OCI-LY3 (cell line): ENCODE data around the gene KCNK5.

Source experiments
- H2AFZ ChIP-seq: fragments of 200-600, 300-600 bp; shearing (Covaris generic); 2 replicates; pipeline ENCODE4 v1.6.0; 2014; ENCODE audit warnings: antibody characterized with exemption, low read depth, low read length
- H3K27ac ChIP-seq: fragments of 200-600, 300-600 bp; sonication (generic); 2 replicates; pipeline ENCODE4 v1.5.1; 2014; ENCODE audit warnings: mild to moderate bottlenecking, low read length, moderate library complexity, mixed read lengths
- H3K27me3 ChIP-seq: fragments of 200-600, 300-600 bp; sonication (generic); 2 replicates; pipeline ENCODE4 v1.6.1; 2014; ENCODE audit warnings: low read depth, low read length, mixed read lengths
- H3K36me3 ChIP-seq: fragments of 200-600, 300-600 bp; sonication (generic); replicated peaks from 2 replicates; pipeline ENCODE3; 2014; ENCODE audit warnings: low read depth, low read length, mixed read lengths
- H3K4me1 ChIP-seq: fragments of 300-600, 200-600 bp; sonication (generic); 2 replicates; pipeline ENCODE4 v1.6.1; 2014; ENCODE audit warnings: low read length, mixed read lengths
- H3K4me2 ChIP-seq: fragments of 200-600, 300-600 bp; sonication (generic); 2 replicates; pipeline ENCODE4 v1.6.1; 2014; ENCODE audit warnings: low read length, mixed read lengths
- H3K4me3 ChIP-seq: fragments of 300-600, 200-600 bp; sonication (generic); 2 replicates; pipeline ENCODE4 v1.5.1; 2014; ENCODE audit warnings: antibody characterized with exemption, mild to moderate bottlenecking, low read length, moderate library complexity
- H3K79me2 ChIP-seq: fragments of 300-600, 200-600 bp; shearing (Covaris generic); 2 replicates; pipeline ENCODE4 v1.6.1; 2014; ENCODE audit warnings: mild to moderate bottlenecking, low read length, mixed read lengths
- H3K9ac ChIP-seq: fragments of 300-600, 200-600 bp; shearing (Covaris generic); 2 replicates; pipeline ENCODE4 v1.6.0; 2014; ENCODE audit warnings: mild to moderate bottlenecking, low read length, moderate library complexity
- H3K9me3 ChIP-seq: fragments of 200-600, 300-600 bp; shearing (Covaris generic); 2 replicates; pipeline ENCODE4 v1.6.1; 2014; ENCODE audit warnings: low read length, mixed read lengths; ENCODE audit not compliant: insufficient read depth
- H4K20me1 ChIP-seq: fragments of 200-600, 300-600 bp; sonication (generic); 2 replicates; pipeline ENCODE4 v1.6.1; 2016; ENCODE audit warnings: low read length, mixed read lengths; ENCODE audit not compliant: insufficient read depth
- CTCF ChIP-seq: fragments of 200-600, 300-600 bp; sonication (generic); IDR thresholded peaks from 2 replicates; pipeline ENCODE4 v1.5.1; 2014; ENCODE audit warnings: antibody characterized with exemption, low read length, low read depth
- EZH2phosphoT487 ChIP-seq: fragments of 200-600 bp; shearing (Covaris generic); IDR thresholded peaks from 2 replicates; pipeline ENCODE4 v1.6.1; 2018; ENCODE audit warnings: antibody characterized with exemption, mixed run types, low read depth

Gene KCNK5

GRCh38 chr6:39154705-39155104, 74.6 kb downstream of the KCNK5 start:
- no peaks in the 10 kb centered on the region for H3K9me3 ChIP-seq
- no peak overlapping the region for H3K4me3 ChIP-seq
- H3K9ac ChIP-seq: no peak overlapping the region
- peaks cover 15% of the 10 kb centered on the region for H3K4me1 ChIP-seq
- H2AFZ ChIP-seq: no peak overlapping the region
- no peaks in the 10 kb centered on the region for H3K79me2 ChIP-seq
- H3K27me3 ChIP-seq: peaks cover 51% of the 10 kb centered on the region
- no peak overlapping the region for H3K27ac ChIP-seq
- no peak overlapping the region for H3K4me2 ChIP-seq
- TF ChIP-seq EZH2phosphoT487: no peak
- no peak for TF ChIP-seq CTCF
- H3K36me3 ChIP-seq: no peaks in the 10 kb centered on the region
- H4K20me1 ChIP-seq: no peaks in the 10 kb centered on the region

GRCh38 chr6:39153766-39154397, 75.4 kb downstream of the KCNK5 start:
- H3K9me3 ChIP-seq: no peaks in the 10 kb centered on the region
- H3K9ac ChIP-seq: no peak overlapping the region
- no peak overlapping the region for H3K4me3 ChIP-seq
- H4K20me1 ChIP-seq: no peaks in the 10 kb centered on the region
- TF ChIP-seq EZH2phosphoT487 (no peak), CTCF (no peak)
- H3K4me2 ChIP-seq: no peak overlapping the region
- no peak overlapping the region for H3K27ac ChIP-seq
- H3K36me3 ChIP-seq: no peaks in the 10 kb centered on the region
- H3K27me3 ChIP-seq: peaks cover 59% of the 10 kb centered on the region
- H2AFZ ChIP-seq: no peak overlapping the region
- H3K4me1 ChIP-seq: peaks cover 15% of the 10 kb centered on the region
- no peaks in the 10 kb centered on the region for H3K79me2 ChIP-seq

- Histone ChIP-seq H2AFZ (no peak overlapping the region), H3K79me2 (no peaks in the 10 kb centered on the region), H3K27me3 (peaks cover 63% of the 10 kb centered on the region), H3K4me1 (peaks cover 15% of the 10 kb centered on the region), H4K20me1 (no peaks in the 10 kb centered on the region), H3K4me3 (peak overlapping the region; percentile 12; the same call in 1 of the 2 replicates), H3K9ac (no peak overlapping the region), H3K36me3 (no peaks in the 10 kb centered on the region), H3K9me3 (no peaks in the 10 kb centered on the region), H3K27ac (no peak overlapping the region), H3K4me2 (peak overlapping the region; percentile 50)
- TF ChIP-seq CTCF: no peak
Measured at GRCh38 chr6:39152262-39152661, 77.0 kb downstream of the KCNK5 start.

DNA sequence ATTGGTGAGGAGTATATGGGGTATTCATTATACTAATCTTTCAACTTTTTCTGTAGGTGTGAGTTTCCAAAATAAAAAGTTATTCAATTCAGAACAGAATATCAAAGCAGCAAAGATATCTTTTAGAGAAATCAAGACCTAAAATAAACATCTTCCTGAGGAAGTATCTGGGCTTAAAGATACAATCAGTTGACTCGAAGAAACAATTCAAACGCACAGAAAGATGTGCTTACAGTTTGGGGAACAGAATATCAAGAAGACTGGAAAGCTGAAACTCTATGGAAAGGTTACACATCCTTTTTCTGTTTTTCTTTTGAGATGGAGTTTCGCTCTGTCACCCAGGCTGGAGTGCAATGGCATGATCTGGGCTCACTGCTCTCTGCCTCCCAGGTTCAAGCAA, 78.1 kb downstream of the KCNK5 start:
- Histone ChIP-seq H3K4me2 (no peak overlapping the region), H3K9ac (no peak overlapping the region), H3K4me1 (peaks cover 15% of the 10 kb centered on the region), H2AFZ (no peak overlapping the region), H3K4me3 (no peak overlapping the region), H3K79me2 (no peaks in the 10 kb centered on the region), H4K20me1 (no peaks in the 10 kb centered on the region), H3K27me3 (peaks cover 65% of the 10 kb centered on the region), H3K27ac (no peak overlapping the region), H3K9me3 (no peaks in the 10 kb centered on the region), H3K36me3 (no peaks in the 10 kb centered on the region)
- no peak for TF ChIP-seq CTCF
- no peak for TF ChIP-seq EZH2phosphoT487
